Keratinocyte (primary cell): Measurements from ENCODE around the gene RAPGEF1. TPM values are rescaled to one million over a fixed set of nuclear protein-coding genes. Genes with fewer than 3 reads are reported as not detected.

ENCODE experiments used
- DNase-seq: peaks from one replicate; pipeline ENCODE4 v3.0.0-alpha.2; 2011; ENCODE audit warnings: low read depth, missing footprints, low spot score
- FAIRE-seq: peaks from 2 replicates; lab custom pipeline; 2011; peaks lifted over from hg19 to GRCh38; lab: Jason Lieb, UNC
- H2AFZ ChIP-seq: 2 replicates; pipeline ENCODE4 v1.6.0; 2012; ENCODE audit warnings: low read length, control low read depth, inconsistent platforms; ENCODE audit not compliant: control insufficient read depth
- H3K27ac ChIP-seq: 2 replicates; pipeline ENCODE4 v1.5.1; 2011; ENCODE audit warnings: low read length; ENCODE audit not compliant: control insufficient read depth, insufficient read depth
- H3K27me3 ChIP-seq: 3 replicates; pipeline ENCODE4 v1.6.0; 2011; ENCODE audit warnings: low read length; ENCODE audit not compliant: control insufficient read depth, insufficient read depth; ENCODE audit errors: extremely low read depth
- H3K36me3 ChIP-seq, 2 experiments: 2 replicates in 1 of 2; 3 replicates in 1 of 2; pipeline ENCODE4 v1.5.1; 2011; ENCODE audit warnings: low read length in 2 of 2, mild to moderate bottlenecking in 1 of 2; ENCODE audit not compliant: control insufficient read depth in 2 of 2, insufficient read depth in 2 of 2; ENCODE audit errors: extremely low read depth in 1 of 2
- H3K4me1 ChIP-seq: 3 replicates; pipeline ENCODE4 v1.5.1; 2011; ENCODE audit warnings: low read length; ENCODE audit not compliant: control insufficient read depth, insufficient read depth; ENCODE audit errors: extremely low read depth
- H3K4me2 ChIP-seq: 3 replicates; pipeline ENCODE4 v1.6.0; 2011; ENCODE audit warnings: low read depth, low read length; ENCODE audit not compliant: control insufficient read depth, insufficient read depth; ENCODE audit errors: extremely low read depth
- H3K4me3 ChIP-seq, 3 experiments: fragments of 200-600 bp in 1 of 3; sonication (generic) in 1 of 3; 2 replicates in 2 of 3; 3 replicates in 1 of 3; pipeline ENCODE4 v1.5.1; 2011 to 2016; ENCODE audit warnings: low read length in 3 of 3, mild to moderate bottlenecking in 3 of 3, control low read depth in 2 of 3, inconsistent platforms in 1 of 3, low read depth in 1 of 3, mixed read lengths in 1 of 3, mixed run types in 1 of 3, moderate library complexity in 1 of 3; ENCODE audit not compliant: control insufficient read depth in 2 of 3, insufficient read depth in 2 of 3; ENCODE audit errors: extremely low read depth in 1 of 3
- H3K79me2 ChIP-seq: 2 replicates; pipeline ENCODE4 v1.6.0; 2012; ENCODE audit warnings: low read length; ENCODE audit not compliant: control insufficient read depth, insufficient read depth
- H3K9ac ChIP-seq: 3 replicates; pipeline ENCODE4 v1.6.0; 2011; ENCODE audit warnings: low read length; ENCODE audit not compliant: control insufficient read depth, insufficient read depth; ENCODE audit errors: extremely low read depth
- H3K9me1 ChIP-seq: 3 replicates; pipeline ENCODE4 v1.6.0; 2011; ENCODE audit warnings: low read length; ENCODE audit not compliant: control insufficient read depth, insufficient read depth; ENCODE audit errors: extremely low read depth
- H3K9me3 ChIP-seq: 2 replicates; pipeline ENCODE4 v1.5.1; 2012; ENCODE audit warnings: low read depth, low read length; ENCODE audit not compliant: control insufficient read depth
- H4K20me1 ChIP-seq: 3 replicates; pipeline ENCODE4 v1.6.0; 2011; ENCODE audit warnings: low read length; ENCODE audit not compliant: control insufficient read depth, insufficient read depth; ENCODE audit errors: extremely low read depth
- CTCF ChIP-seq, 3 experiments: IDR thresholded peaks in 1 of 3; conservative IDR thresholded peaks in 1 of 3; optimal IDR thresholded peaks in 1 of 3; 2 replicates in 2 of 3; 3 replicates in 1 of 3; pipeline versions ENCODE3 to v1.5.1; 2011; ENCODE audit warnings: low read length in 3 of 3, mild to moderate bottlenecking in 3 of 3, moderate library complexity in 2 of 3, control low read depth in 1 of 3, inconsistent platforms in 1 of 3; ENCODE audit not compliant: insufficient read depth in 2 of 3; ENCODE audit errors: extremely low read depth in 1 of 3
- EZH2 ChIP-seq: IDR thresholded peaks from one replicate; pipeline ENCODE4 v1.6.1; 2012; ENCODE audit warnings: inconsistent platforms, mild to moderate bottlenecking, low read length, moderate library complexity
- dilution Hi-C: fragments of 300-500 bp; cut with MboI; formaldehyde crosslinking; loops from one replicate; pipeline ENCODE4 v1.7.0; 2020; ENCODE audit warnings: low sequenced_read_pairs; ENCODE audit not compliant: extremely low pct_ligation_motif_present
- polyA plus RNA-seq, 5 experiments: library from polyadenylated mRNA; depleted of rRNA in 3 of 5; stranded (reverse) in 3 of 5; stranded (forward) in 1 of 5; unstranded in 1 of 5; fragments of >200 nt; gene quantifications; 1 replicate in 1 of 5; 2 replicates in 3 of 5; 3 replicates in 1 of 5; pipeline versions ENCODE4 v1.2.1 to v1.2.3, GENCODE V29; 2011 to 2012; ENCODE audit warnings: missing spikeins in 2 of 5, low read depth in 1 of 5, low replicate concordance in 1 of 5

Gene RAPGEF1
- polyA plus RNA-seq, 1 donor (not counting 4 experiments of a cell fraction or from before 2014, with no cell fraction given) = 18.5 TPM

GRCh38 chr9:131578731-131579504, 161.0 kb downstream of the RAPGEF1 start:
- TF ChIP-seq EZH2 (no peak), CTCF (optimal IDR thresholded peaks at IDR 0.05 in 1 of 3, IDR thresholded peaks at IDR 0.05 in 1 of 3, conservative IDR thresholded peaks at IDR 0.05 in 1 of 3; ENCODE audit: extremely low read depth in 1 of 3, insufficient read depth in 2 of 3, low read length in 3 of 3) (no peak)
- dilution Hi-C loops = no loop called here
- Histone ChIP-seq H4K20me1 (no peaks in the 10 kb centered on the region), H3K27me3 (no peaks in the 10 kb centered on the region), H3K9ac (no peak overlapping the region), H3K9me1 (no peaks in the 10 kb centered on the region), H3K27ac (no peak overlapping the region), H3K4me2 (no peak overlapping the region), H3K4me3 (no peak overlapping the region), H3K4me1 (no peaks in the 10 kb centered on the region), H2AFZ (no peak overlapping the region), H3K9me3 (no peaks in the 10 kb centered on the region), H3K36me3 (peaks cover 9 to 24% of the 10 kb centered on the region in 2 experiments), H3K79me2 (no peaks in the 10 kb centered on the region)
- DNase-seq = no peak
- FAIRE-seq = no peak

- Histone ChIP-seq H3K4me3 (no peak overlapping the region), H3K9ac (no peak overlapping the region), H3K4me2 (no peak overlapping the region), H3K4me1 (no peaks in the 10 kb centered on the region), H3K9me3 (no peaks in the 10 kb centered on the region), H3K27ac (no peak overlapping the region), H3K27me3 (no peaks in the 10 kb centered on the region), H4K20me1 (no peaks in the 10 kb centered on the region), H3K36me3 (peaks cover 9 to 24% of the 10 kb centered on the region in 2 experiments), H3K79me2 (no peaks in the 10 kb centered on the region), H3K9me1 (no peaks in the 10 kb centered on the region), H2AFZ (no peak overlapping the region)
- FAIRE-seq (no peak), DNase-seq (no peak)
- dilution Hi-C loops = no loop called here
- no peak for TF ChIP-seq CTCF (optimal IDR thresholded peaks at IDR 0.05 in 1 of 3, IDR thresholded peaks at IDR 0.05 in 1 of 3, conservative IDR thresholded peaks at IDR 0.05 in 1 of 3; ENCODE audit: extremely low read depth in 1 of 3, insufficient read depth in 2 of 3, low read length in 3 of 3)
- TF ChIP-seq EZH2 = no peak
These were observed 161.9 kb downstream of the RAPGEF1 start for GRCh38 chr9:131578021-131578420.
